Mesenchymal stem cell (in vitro differentiated cells and primary cell): ENCODE data around the gene EEPD1.
A peak's percentile ranks its signal among the peaks of the same experiment; 100 is the strongest.
"Not testable (repeated sequence)": the region's sequence is repeated elsewhere in the genome, so short reads cannot be mapped to it uniquely, and the experiment has no call there.

Source experiments
- DNase-seq: peaks from one replicate; pipeline ENCODE4 v3.0.0-alpha.2; 2013
- H2AFZ ChIP-seq: one replicate; pipeline ENCODE4 v1.6.1; 2013; ENCODE audit warnings: low read depth, mild to moderate bottlenecking, control low read depth, inconsistent platforms, low read length, moderate library complexity
- H2AK5ac ChIP-seq: 2 replicates; pipeline ENCODE4 v1.6.1; 2013; ENCODE audit warnings: low read length, moderate library complexity, mild to moderate bottlenecking, inconsistent platforms; ENCODE audit not compliant: severe bottlenecking
- H2BK120ac ChIP-seq: one replicate; pipeline ENCODE4 v1.6.1; 2013; ENCODE audit warnings: low read depth, mild to moderate bottlenecking, inconsistent platforms, low read length, moderate library complexity
- H2BK12ac ChIP-seq, 2 experiments: one replicate each; pipeline ENCODE4 v1.6.1; 2013; ENCODE audit warnings: inconsistent platforms in 2 of 2, low read length in 2 of 2, mild to moderate bottlenecking in 2 of 2, moderate library complexity in 2 of 2, control low read depth in 1 of 2
- H2BK15ac ChIP-seq: one replicate; pipeline ENCODE4 v1.6.1; 2013; ENCODE audit warnings: mild to moderate bottlenecking, low read depth, inconsistent platforms; ENCODE audit not compliant: poor library complexity, severe bottlenecking
- H2BK5ac ChIP-seq: 2 replicates; pipeline ENCODE4 v1.6.1; 2013; ENCODE audit warnings: low read depth, mild to moderate bottlenecking, low read length, control low read depth, inconsistent platforms; ENCODE audit not compliant: poor library complexity, severe bottlenecking
- H3K14ac ChIP-seq, 2 experiments: one replicate each; pipeline ENCODE4 v1.6.1; 2013; ENCODE audit warnings: inconsistent platforms in 2 of 2, low read length in 2 of 2, control low read depth in 1 of 2, mild to moderate bottlenecking in 1 of 2, moderate library complexity in 1 of 2
- H3K18ac ChIP-seq, 2 experiments: one replicate each; pipeline ENCODE4 v1.6.1; 2013; ENCODE audit warnings: inconsistent platforms in 2 of 2, low read length in 2 of 2, control low read depth in 1 of 2, low read depth in 1 of 2, mild to moderate bottlenecking in 1 of 2
- H3K23ac ChIP-seq, 2 experiments: one replicate each; pipeline ENCODE4 v1.6.1; 2013; ENCODE audit warnings: inconsistent platforms in 2 of 2, low read length in 2 of 2, mild to moderate bottlenecking in 2 of 2, moderate library complexity in 2 of 2, control low read depth in 1 of 2
- H3K27ac ChIP-seq: 2 replicates; pipeline ENCODE4 v1.5.1; 2013; ENCODE audit warnings: mild to moderate bottlenecking, moderate library complexity, low read length, control low read depth, inconsistent platforms; ENCODE audit not compliant: poor library complexity, severe bottlenecking
- H3K27me3 ChIP-seq, 2 experiments: 2 replicates each; pipeline versions ENCODE4 v1.6.1 to v1.7.0; 2013; ENCODE audit warnings: low read length in 2 of 2, mild to moderate bottlenecking in 2 of 2, moderate library complexity in 2 of 2, control low read depth in 1 of 2, inconsistent platforms in 1 of 2; ENCODE audit not compliant: control insufficient read depth in 1 of 2, insufficient read depth in 1 of 2
- H3K36me3 ChIP-seq, 2 experiments: 2 replicates each; pipeline versions ENCODE4 v1.6.1 to v1.7.0; 2013; ENCODE audit warnings: low read length in 2 of 2, control low read depth in 1 of 2, inconsistent platforms in 1 of 2, low read depth in 1 of 2, mild to moderate bottlenecking in 1 of 2; ENCODE audit not compliant: insufficient read depth in 2 of 2, control insufficient read depth in 1 of 2
- H3K4ac ChIP-seq, 2 experiments: one replicate each; pipeline ENCODE4 v1.6.1; 2013; ENCODE audit warnings: inconsistent platforms in 2 of 2, low read length in 2 of 2, mild to moderate bottlenecking in 2 of 2, moderate library complexity in 2 of 2, control low read depth in 1 of 2, low read depth in 1 of 2
- H3K4me1 ChIP-seq: 2 replicates; pipeline ENCODE4 v1.6.1; 2013; ENCODE audit warnings: low read depth, low read length, control low read depth; ENCODE audit not compliant: control insufficient read depth, insufficient read depth
- H3K4me2 ChIP-seq: 2 replicates; pipeline ENCODE4 v1.6.1; 2013; ENCODE audit warnings: low read length, mild to moderate bottlenecking, inconsistent platforms; ENCODE audit not compliant: poor library complexity, severe bottlenecking
- H3K4me3 ChIP-seq, 2 experiments: 2 replicates each; pipeline versions ENCODE4 v1.5.1 to v1.7.0; 2013; ENCODE audit warnings: low read length in 2 of 2, mild to moderate bottlenecking in 2 of 2, control low read depth in 1 of 2, low read depth in 1 of 2; ENCODE audit not compliant: insufficient read depth in 1 of 2
- H3K79me1 ChIP-seq: replicated peaks from 2 replicates; pipeline ENCODE4 v1.6.1; 2013; ENCODE audit warnings: mild to moderate bottlenecking, control low read depth, low read length, inconsistent platforms; ENCODE audit not compliant: poor library complexity, severe bottlenecking
- H3K9ac ChIP-seq: 2 replicates; pipeline ENCODE4 v1.7.0; 2013; ENCODE audit warnings: mild to moderate bottlenecking, low read length, moderate library complexity
- H3K9me3 ChIP-seq: 2 replicates; pipeline ENCODE4 v1.7.0; 2013; ENCODE audit warnings: mild to moderate bottlenecking, low read length; ENCODE audit not compliant: control insufficient read depth
- H4K8ac ChIP-seq: one replicate; pipeline ENCODE4 v1.6.1; 2013; ENCODE audit warnings: inconsistent platforms, mild to moderate bottlenecking, low read length, moderate library complexity
- H4K91ac ChIP-seq: one replicate; pipeline ENCODE4 v1.6.1; 2013; ENCODE audit warnings: mild to moderate bottlenecking, low read length, inconsistent platforms
- WGBS: methylation state at CpG from one replicate; pipeline ENCODE4 v1.1.7; 2013; ENCODE audit warnings: mixed read lengths; 5-methylcytosine and 5-hydroxymethylcytosine counted together

EEPD1 gene

GRCh38 chr7:36321284-36321683 lies 168.2 kb downstream of the EEPD1 start:
- 95% methylated on average over 3 of the region's 3 CpGs for WGBS
- not testable (repeated sequence) for H4K91ac ChIP-seq, H2BK12ac ChIP-seq, H3K23ac ChIP-seq, H4K8ac ChIP-seq, H3K9ac ChIP-seq, H2BK5ac ChIP-seq, H3K27ac ChIP-seq, H3K4me3 ChIP-seq, H3K4me2 ChIP-seq, H2BK15ac ChIP-seq, H3K27me3 ChIP-seq, H3K4me1 ChIP-seq, H3K79me1 ChIP-seq, H2AFZ ChIP-seq, H3K18ac ChIP-seq, H3K4ac ChIP-seq, H2AK5ac ChIP-seq, DNase-seq, H2BK120ac ChIP-seq, H3K14ac ChIP-seq, H3K9me3 ChIP-seq, H3K36me3 ChIP-seq

- H2BK5ac ChIP-seq, result no peak overlapping the region
- no peak overlapping the region for H2BK12ac ChIP-seq
- no peak overlapping the region for H3K4me3 ChIP-seq
- H2BK15ac ChIP-seq, result no peak overlapping the region
- no peak overlapping the region for H3K4ac ChIP-seq
- H3K4me1 ChIP-seq, result no peaks in the 10 kb centered on the region
- no peak overlapping the region for H3K9ac ChIP-seq
- no peak overlapping the region for H2BK120ac ChIP-seq
- no peak overlapping the region for H3K14ac ChIP-seq
- H3K23ac ChIP-seq, result no peak overlapping the region
- no peaks in the 10 kb centered on the region for H3K36me3 ChIP-seq
- H3K9me3 ChIP-seq, result no peaks in the 10 kb centered on the region
- no peak overlapping the region for H2AFZ ChIP-seq
- no peak overlapping the region for H4K91ac ChIP-seq
- no peak for DNase-seq
- H3K18ac ChIP-seq, result no peak overlapping the region
- H4K8ac ChIP-seq, result no peak overlapping the region
- peaks cover 1% of the 10 kb centered on the region for H3K79me1 ChIP-seq
- 100% methylated on average over 2 of the region's 4 CpGs for WGBS
- H2AK5ac ChIP-seq, result no peak overlapping the region
- no peaks in the 10 kb centered on the region for H3K27me3 ChIP-seq
- H3K4me2 ChIP-seq, result no peak overlapping the region
- no peak overlapping the region for H3K27ac ChIP-seq
Measured at GRCh38 chr7:36336390-36336789, 183.3 kb downstream of the EEPD1 start.

- H3K36me3 ChIP-seq, result no peaks in the 10 kb centered on the region
Measured at GRCh38 chr7:36338256-36338655, 185.2 kb downstream of the EEPD1 start.

GRCh38 chr7:36343548-36343947 lies 190.5 kb downstream of the EEPD1 start:
- Histone ChIP-seq H3K4me3 (no peak overlapping the region), H3K14ac (no peak overlapping the region), H2BK15ac (no peak overlapping the region), H3K9me3 (no peaks in the 10 kb centered on the region), H2BK120ac (no peak overlapping the region), H3K4me1 (no peaks in the 10 kb centered on the region), H2BK12ac (no peak overlapping the region), H3K9ac (no peak overlapping the region), H4K91ac (no peak overlapping the region), H3K27me3 (no peaks in the 10 kb centered on the region), H3K79me1 (no peaks in the 10 kb centered on the region), H3K36me3 (no peaks in the 10 kb centered on the region), H3K4me2 (no peak overlapping the region), H3K18ac (no peak overlapping the region), H2AK5ac (no peak overlapping the region), H2AFZ (no peak overlapping the region), H3K27ac (no peak overlapping the region), H2BK5ac (no peak overlapping the region), H4K8ac (no peak overlapping the region), H3K23ac (no peak overlapping the region), H3K4ac (no peak overlapping the region)
- no CpG with 5 or more reads among the region's 1 CpG for WGBS
- DNase-seq, result no peak

More at GRCh38 chr7:36338256-36338655, 185.2 kb downstream of the EEPD1 start:
- H3K14ac ChIP-seq, result no peak overlapping the region
- peaks cover 1% of the 10 kb centered on the region for H3K79me1 ChIP-seq
- H2AK5ac ChIP-seq, result no peak overlapping the region
- H3K27ac ChIP-seq, result no peak overlapping the region
- H3K4me1 ChIP-seq, result no peaks in the 10 kb centered on the region
- no peak overlapping the region for H4K91ac ChIP-seq
- no peaks in the 10 kb centered on the region for H3K27me3 ChIP-seq
- no peak overlapping the region for H3K4me3 ChIP-seq
- DNase-seq, result no peak
- no peak overlapping the region for H2AFZ ChIP-seq
- 100% methylated on average over 3 of the region's 3 CpGs for WGBS
- H2BK12ac ChIP-seq, result no peak overlapping the region
- no peak overlapping the region for H3K18ac ChIP-seq
- H2BK5ac ChIP-seq, result no peak overlapping the region
- no peak overlapping the region for H2BK120ac ChIP-seq
- peak overlapping the region in 1 of 2 experiments; percentile 24 for H3K23ac ChIP-seq
- H3K4me2 ChIP-seq, result no peak overlapping the region
- no peak overlapping the region for H4K8ac ChIP-seq
- no peak overlapping the region for H3K9ac ChIP-seq
- no peak overlapping the region for H2BK15ac ChIP-seq
- no peaks in the 10 kb centered on the region for H3K9me3 ChIP-seq
- H3K4ac ChIP-seq, result no peak overlapping the region
